Panc1 (cell line): Measurements from ENCODE around the gene PKLR. TPM values are rescaled to one million over a fixed set of nuclear protein-coding genes. Genes with fewer than 3 reads are reported as not detected.

Experiments used
- ATAC-seq: fragments of 200-7000 bp; cut with Tn5 transposase; 2 replicates; pipeline ENCODE4 v1.9.1; 2020; ENCODE audit warnings: mild to moderate bottlenecking, moderate library complexity
- BruUV-seq: library from RNA; stranded (reverse); fragments of 400-500 nt; replicated peaks from 2 replicates; lab custom pipeline; 2021; lab: Mats Ljungman, UMichigan
- CTCF ChIA-PET: fragments of 300-600 bp; sonication (Branson Sonifier 250); formaldehyde crosslinking; loops from one replicate; lab custom pipeline; 2022; ENCODE audit warnings: antibody characterized with exemption; lab: Charles Lee
- POLR2A ChIA-PET: fragments of 300-600 bp; sonication (Branson Sonifier 250); formaldehyde crosslinking; loops from one replicate; lab custom pipeline; 2022; ENCODE audit warnings: antibody characterized with exemption; lab: Charles Lee
- DNase-seq: peaks from one replicate; pipeline ENCODE4 v3.0.0-alpha.2; 2010; ENCODE audit warnings: low read depth, low spot score
- H3K27ac ChIP-seq: 2 replicates; pipeline ENCODE4 v1.5.1; 2011; ENCODE audit warnings: mild to moderate bottlenecking, low read length, inconsistent platforms
- H3K27me3 ChIP-seq: fragments of 200-500 bp; sonication (Bioruptor generic); 2 replicates; pipeline ENCODE4 v1.6.0; 2014; ENCODE audit warnings: low read length, inconsistent platforms; ENCODE audit not compliant: control insufficient read depth, insufficient read depth
- H3K36me3 ChIP-seq: fragments of 200-500 bp; sonication (Bioruptor generic); 2 replicates; pipeline ENCODE4 v1.5.1; 2014; ENCODE audit warnings: inconsistent platforms, mild to moderate bottlenecking, low read length, moderate library complexity; ENCODE audit not compliant: control insufficient read depth, insufficient read depth
- H3K4me1 ChIP-seq: 2 replicates; pipeline ENCODE4 v1.5.1; 2011; ENCODE audit warnings: inconsistent platforms, mild to moderate bottlenecking, low read length, moderate library complexity; ENCODE audit not compliant: control insufficient read depth, insufficient read depth
- H3K4me3 ChIP-seq, 2 experiments: 2 replicates each; pipeline ENCODE4 v1.5.1; 2011 to 2012; ENCODE audit warnings: low read depth in 2 of 2, low read length in 2 of 2, mild to moderate bottlenecking in 2 of 2, inconsistent platforms in 1 of 2, moderate library complexity in 1 of 2
- H3K9me3 ChIP-seq: fragments of 200-500 bp; sonication (Bioruptor generic); 2 replicates; pipeline ENCODE4 v1.5.1; 2014; ENCODE audit warnings: low read depth, mild to moderate bottlenecking, inconsistent platforms, low read length, moderate library complexity; ENCODE audit not compliant: control insufficient read depth, insufficient read depth
- POLR2AphosphoS5 ChIP-seq: IDR thresholded peaks from 2 replicates; pipeline ENCODE4 v1.6.1; 2012; ENCODE audit warnings: mild to moderate bottlenecking, low read depth, low read length, moderate library complexity
- SIN3A ChIP-seq: IDR thresholded peaks from 2 replicates; pipeline ENCODE4 v1.6.1; 2012; ENCODE audit warnings: low read depth, mild to moderate bottlenecking, low read length, moderate library complexity, borderline replicate concordance; ENCODE audit not compliant: insufficient read depth
- TCF7L2 ChIP-seq: IDR thresholded peaks from 2 replicates; pipeline ENCODE4 v1.6.1; 2011; ENCODE audit warnings: mild to moderate bottlenecking, low read depth, low read length, inconsistent platforms
- in situ Hi-C: cut with HindIII; loops from 2 replicates; pipeline ENCODE4 v1.10.0; 2016; ENCODE audit warnings: low sequenced_read_pairs, low pct_unique_long_range_greater_than_20kb
- intact Hi-C: fragments of 100-400 bp; cut with micrococcal nuclease; formaldehyde crosslinking; loops from one replicate; pipeline ENCODE4 v1.10.0; 2022; ENCODE audit not compliant: unreplicated experiment
- total RNA-seq: library from RNA; stranded (reverse); gene quantifications from one replicate; pipeline ENCODE4 v1.2.1, GENCODE V29; 2021; ENCODE audit not compliant: unreplicated experiment
- TF ChIP-seq, protein P1 (sequence below), 2 experiments: IDR thresholded peaks; 2 replicates each; pipeline ENCODE4 v1.6.1; 2011 to 2012; ENCODE audit warnings: low read depth in 2 of 2, control low read depth in 1 of 2, low read length in 1 of 2, mild to moderate bottlenecking in 1 of 2, moderate library complexity in 1 of 2; ENCODE audit not compliant: insufficient read depth in 1 of 2
- TF ChIP-seq, protein P2 (sequence below): fragments of 450-650 bp; IDR thresholded peaks from 2 replicates; pipeline ENCODE4 v1.5.1; 2017; ENCODE audit warnings: mild to moderate bottlenecking

Gene PKLR
- total RNA-seq, 1 experiment from 2014 or later: 0.13 TPM

DNA sequence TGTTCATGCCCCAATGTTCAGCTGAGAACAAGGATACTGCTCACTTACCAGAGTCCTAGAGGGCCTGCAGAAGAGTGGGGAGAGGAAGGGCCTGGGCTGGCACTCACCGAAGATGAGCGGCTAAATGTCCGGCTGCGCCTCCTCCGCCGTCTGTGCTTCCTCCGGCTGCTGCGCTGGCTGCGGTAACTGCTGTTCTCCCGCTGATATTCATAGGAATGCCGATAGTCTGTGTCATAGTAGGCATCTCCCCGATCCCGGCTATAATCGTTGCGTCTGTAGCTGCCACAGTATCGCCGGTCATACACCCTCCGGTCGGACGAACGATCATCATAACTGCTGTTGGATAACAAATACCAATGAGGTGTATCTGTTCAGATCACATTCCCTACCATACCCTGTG lies 31.9 kb downstream of the PKLR start:
- DNase-seq (no peak), ATAC-seq (no peak)
- in situ Hi-C loops (no loop called here), intact Hi-C loops (no loop called here)
- ChIA-PET POLR2A (no interaction called here), CTCF (no interaction called here)
- H3K27ac ChIP-seq: no peak overlapping the region
- BruUV-seq: no TSS peak
- TF ChIP-seq TCF7L2 (no peak), SIN3A (no peak), POLR2AphosphoS5 (no peak)
- TF ChIP-seq, protein P1, sequence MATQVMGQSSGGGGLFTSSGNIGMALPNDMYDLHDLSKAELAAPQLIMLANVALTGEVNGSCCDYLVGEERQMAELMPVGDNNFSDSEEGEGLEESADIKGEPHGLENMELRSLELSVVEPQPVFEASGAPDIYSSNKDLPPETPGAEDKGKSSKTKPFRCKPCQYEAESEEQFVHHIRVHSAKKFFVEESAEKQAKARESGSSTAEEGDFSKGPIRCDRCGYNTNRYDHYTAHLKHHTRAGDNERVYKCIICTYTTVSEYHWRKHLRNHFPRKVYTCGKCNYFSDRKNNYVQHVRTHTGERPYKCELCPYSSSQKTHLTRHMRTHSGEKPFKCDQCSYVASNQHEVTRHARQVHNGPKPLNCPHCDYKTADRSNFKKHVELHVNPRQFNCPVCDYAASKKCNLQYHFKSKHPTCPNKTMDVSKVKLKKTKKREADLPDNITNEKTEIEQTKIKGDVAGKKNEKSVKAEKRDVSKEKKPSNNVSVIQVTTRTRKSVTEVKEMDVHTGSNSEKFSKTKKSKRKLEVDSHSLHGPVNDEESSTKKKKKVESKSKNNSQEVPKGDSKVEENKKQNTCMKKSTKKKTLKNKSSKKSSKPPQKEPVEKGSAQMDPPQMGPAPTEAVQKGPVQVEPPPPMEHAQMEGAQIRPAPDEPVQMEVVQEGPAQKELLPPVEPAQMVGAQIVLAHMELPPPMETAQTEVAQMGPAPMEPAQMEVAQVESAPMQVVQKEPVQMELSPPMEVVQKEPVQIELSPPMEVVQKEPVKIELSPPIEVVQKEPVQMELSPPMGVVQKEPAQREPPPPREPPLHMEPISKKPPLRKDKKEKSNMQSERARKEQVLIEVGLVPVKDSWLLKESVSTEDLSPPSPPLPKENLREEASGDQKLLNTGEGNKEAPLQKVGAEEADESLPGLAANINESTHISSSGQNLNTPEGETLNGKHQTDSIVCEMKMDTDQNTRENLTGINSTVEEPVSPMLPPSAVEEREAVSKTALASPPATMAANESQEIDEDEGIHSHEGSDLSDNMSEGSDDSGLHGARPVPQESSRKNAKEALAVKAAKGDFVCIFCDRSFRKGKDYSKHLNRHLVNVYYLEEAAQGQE (IDR thresholded peaks at IDR 0.05; ENCODE audit: insufficient read depth in 1 of 2, low read depth in 2 of 2, low read length in 1 of 2): no peak
- TF ChIP-seq, protein P2, sequence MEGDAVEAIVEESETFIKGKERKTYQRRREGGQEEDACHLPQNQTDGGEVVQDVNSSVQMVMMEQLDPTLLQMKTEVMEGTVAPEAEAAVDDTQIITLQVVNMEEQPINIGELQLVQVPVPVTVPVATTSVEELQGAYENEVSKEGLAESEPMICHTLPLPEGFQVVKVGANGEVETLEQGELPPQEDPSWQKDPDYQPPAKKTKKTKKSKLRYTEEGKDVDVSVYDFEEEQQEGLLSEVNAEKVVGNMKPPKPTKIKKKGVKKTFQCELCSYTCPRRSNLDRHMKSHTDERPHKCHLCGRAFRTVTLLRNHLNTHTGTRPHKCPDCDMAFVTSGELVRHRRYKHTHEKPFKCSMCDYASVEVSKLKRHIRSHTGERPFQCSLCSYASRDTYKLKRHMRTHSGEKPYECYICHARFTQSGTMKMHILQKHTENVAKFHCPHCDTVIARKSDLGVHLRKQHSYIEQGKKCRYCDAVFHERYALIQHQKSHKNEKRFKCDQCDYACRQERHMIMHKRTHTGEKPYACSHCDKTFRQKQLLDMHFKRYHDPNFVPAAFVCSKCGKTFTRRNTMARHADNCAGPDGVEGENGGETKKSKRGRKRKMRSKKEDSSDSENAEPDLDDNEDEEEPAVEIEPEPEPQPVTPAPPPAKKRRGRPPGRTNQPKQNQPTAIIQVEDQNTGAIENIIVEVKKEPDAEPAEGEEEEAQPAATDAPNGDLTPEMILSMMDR: no peak
- H3K4me1 ChIP-seq: peaks cover 8% of the 10 kb centered on the region; the same call in 1 of the 2 replicates
- no peak overlapping the region for H3K4me3 ChIP-seq
- H3K9me3 ChIP-seq: no peaks in the 10 kb centered on the region
- no peaks in the 10 kb centered on the region for H3K27me3 ChIP-seq
- peaks cover 28% of the 10 kb centered on the region for H3K36me3 ChIP-seq

DNA sequence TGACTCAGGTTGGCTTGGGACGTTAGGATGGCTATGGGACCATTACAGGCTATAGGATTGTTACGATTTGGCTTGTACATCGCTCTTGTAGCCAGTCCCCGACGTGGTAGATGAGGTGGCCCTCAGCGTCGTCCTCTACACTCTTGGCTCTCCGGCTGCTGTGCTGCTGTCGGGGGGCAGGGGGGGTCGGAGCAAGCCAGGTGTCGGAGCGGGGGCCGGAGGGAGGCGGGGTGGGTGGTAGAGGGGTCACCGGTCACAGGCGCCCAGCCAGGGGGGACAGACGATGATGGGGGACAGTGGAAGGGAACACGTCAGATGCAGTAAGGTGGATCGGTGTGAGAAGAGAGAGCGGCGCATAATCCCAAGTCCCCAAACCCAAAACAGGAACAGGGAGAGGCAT lies 32.6 kb downstream of the PKLR start:
- Histone ChIP-seq H3K4me3 (no peak overlapping the region), H3K27ac (no peak overlapping the region), H3K36me3 (peaks cover 28% of the 10 kb centered on the region), H3K9me3 (no peaks in the 10 kb centered on the region), H3K27me3 (no peaks in the 10 kb centered on the region), H3K4me1 (peaks cover 8% of the 10 kb centered on the region; the same call in 1 of the 2 replicates)
- in situ Hi-C loops (no loop called here), intact Hi-C loops (no loop called here)
- ChIA-PET POLR2A (no interaction called here), CTCF (no interaction called here)
- no peak for ATAC-seq
- no peak for TF ChIP-seq POLR2AphosphoS5
- TF ChIP-seq, protein P2: no peak
- TF ChIP-seq SIN3A: no peak
- TF ChIP-seq TCF7L2: no peak
- TF ChIP-seq, protein P1 (IDR thresholded peaks at IDR 0.05; ENCODE audit: insufficient read depth in 1 of 2, low read depth in 2 of 2, low read length in 1 of 2): no peak
- BruUV-seq: no TSS peak
- DNase-seq: no peak
